SKM-1 (cell line): ENCODE results near the gene HOXA9.

Experiments used
- DNase-seq: peaks from one replicate; lab custom pipeline; 2025; ENCODE audit not compliant: unreplicated experiment; lab: John Stamatoyannopoulos, UW

Gene HOXA9

GRCh38 chr7:27201580-27202017, 36.3 kb upstream of the HOXA9 start:
- DNase-seq: no peak

- DNase-seq: no peak
Observed at GRCh38 chr7:27200761-27201579, 35.6 kb upstream of the HOXA9 start.

GRCh38 chr7:27199849-27200760, 34.8 kb upstream of the HOXA9 start, which contains the start of gene HOXA13:
Gene HOXA13 (minus strand): TSS chr7:27200091. CDS start chr7:27200077, 14 bp downstream.
- DNase-seq: no peak

GRCh38 chr7:27198871-27199801, 33.8 kb upstream of the HOXA9 start:
- DNase-seq: no peak

- no peak for DNase-seq
Observed at GRCh38 chr7:27198138-27198841, 33.0 kb upstream of the HOXA9 start.

- no peak for DNase-seq
Observed at GRCh38 chr7:27197137-27198042, 32.1 kb upstream of the HOXA9 start.

- peak; percentile 71 for DNase-seq
Observed at GRCh38 chr7:27196287-27196767, 31.0 kb upstream of the HOXA9 start.

GRCh38 chr7:27194686-27195379, 29.5 kb upstream of the HOXA9 start:
- no peak for DNase-seq

- no peak for DNase-seq
Observed at GRCh38 chr7:27194002-27194352, 28.6 kb upstream of the HOXA9 start.

GRCh38 chr7:27193335-27194001, 28.1 kb upstream of the HOXA9 start:
- DNase-seq: no peak

- DNase-seq: no peak
Observed at GRCh38 chr7:27192546-27193334, 27.4 kb upstream of the HOXA9 start.

- DNase-seq: no peak
Observed at GRCh38 chr7:27191833-27192545, 26.7 kb upstream of the HOXA9 start.

- DNase-seq: no peak
Observed at GRCh38 chr7:27191161-27191731, 25.9 kb upstream of the HOXA9 start.

- no peak for DNase-seq
Observed at GRCh38 chr7:27189997-27190748, 24.8 kb upstream of the HOXA9 start.

GRCh38 chr7:27189295-27189996, 24.1 kb upstream of the HOXA9 start:
- no peak for DNase-seq
